ENCODE results near the gene BEND4. TPM values are rescaled to one million over a fixed set of nuclear protein-coding genes. Genes with fewer than 3 reads are reported as not detected.

The BEND4 gene
- total and polyA plus RNA-seq, 5 donors from 2014 or later = 0.11 to 0.56 (median 0.30) TPM; not detected in 2

GRCh38 chr4:42133006-42133405, 19.4 kb downstream of the BEND4 start:
- peaks cover 0 to 4% (median 0%) of the 10 kb centered on the region in 7 donors for H3K9me3 Mint-ChIP-seq
- no peak overlapping the region for H3K4me3 ChIP-seq (ENCODE audit: low read depth, low read length)
- no peak overlapping the region for H3K27ac ChIP-seq (ENCODE audit: insufficient read depth, low read length, poor library complexity, severe bottlenecking)
- H3K27me3 ChIP-seq (ENCODE audit: control insufficient read depth, insufficient read depth, low read length) = no peaks in the 10 kb centered on the region
- H3K4me1 ChIP-seq (ENCODE audit: control insufficient read depth, insufficient read depth, low read length, poor library complexity, severe bottlenecking) = no peaks in the 10 kb centered on the region
- H3K36me3 Mint-ChIP-seq = no peaks in the 10 kb centered on the region
- no peak for DNase-seq
- ATAC-seq (ENCODE audit: low read depth in 2 of 2) = no peak
- no peaks in the 10 kb centered on the region for H3K36me3 ChIP-seq (ENCODE audit: control insufficient read depth, insufficient read depth, low read length)
- peaks cover 2% of the 10 kb centered on the region for H3K27me3 Mint-ChIP-seq
- no peak overlapping the region for H3K27ac Mint-ChIP-seq
- no peak overlapping the region for H3K4me3 Mint-ChIP-seq
- no peaks in the 10 kb centered on the region for H3K9me3 ChIP-seq (ENCODE audit: control insufficient read depth in 2 of 2, low read length in 2 of 2)
- H3K4me1 Mint-ChIP-seq = no peaks in the 10 kb centered on the region

GRCh38 chr4:42132099-42132498, 20.4 kb downstream of the BEND4 start:
- no peaks in the 10 kb centered on the region for H3K4me1 Mint-ChIP-seq
- no peak overlapping the region for H3K27ac Mint-ChIP-seq
- Histone ChIP-seq H3K36me3 (ENCODE audit: control insufficient read depth, insufficient read depth, low read length) (no peaks in the 10 kb centered on the region), H3K4me3 (ENCODE audit: low read depth, low read length) (no peak overlapping the region), H3K9me3 (ENCODE audit: control insufficient read depth in 2 of 2, low read length in 2 of 2) (no peaks in the 10 kb centered on the region), H3K27ac (ENCODE audit: insufficient read depth, low read length, poor library complexity, severe bottlenecking) (no peak overlapping the region), H3K4me1 (ENCODE audit: control insufficient read depth, insufficient read depth, low read length, poor library complexity, severe bottlenecking) (no peaks in the 10 kb centered on the region), H3K27me3 (ENCODE audit: control insufficient read depth, insufficient read depth, low read length) (no peaks in the 10 kb centered on the region)
- no peaks in the 10 kb centered on the region for H3K36me3 Mint-ChIP-seq
- H3K9me3 Mint-ChIP-seq = peaks cover 0 to 4% (median 0%) of the 10 kb centered on the region in 7 donors
- no peak overlapping the region for H3K4me3 Mint-ChIP-seq
- ATAC-seq (ENCODE audit: low read depth in 2 of 2) = no peak
- DNase-seq = no peak
- H3K27me3 Mint-ChIP-seq = no peaks in the 10 kb centered on the region

- no peak overlapping the region for H3K27ac ChIP-seq (ENCODE audit: insufficient read depth, low read length, poor library complexity, severe bottlenecking)
- Mint-ChIP-seq H3K9me3 (peaks cover 0 to 5% (median 0%) of the 10 kb centered on the region in 7 donors), H3K4me3 (peak overlapping the region in 1 of 4 donors; percentile 33), H3K27me3 (peaks cover 5% of the 10 kb centered on the region), H3K27ac (no peak overlapping the region), H3K36me3 (no peaks in the 10 kb centered on the region), H3K4me1 (peaks cover 0 to 8% (median 3%) of the 10 kb centered on the region in 4 donors)
- no peak for ATAC-seq (ENCODE audit: low read depth in 2 of 2)
- H3K36me3 ChIP-seq (ENCODE audit: control insufficient read depth, insufficient read depth, low read length) = no peaks in the 10 kb centered on the region
- DNase-seq = no peak
- no peaks in the 10 kb centered on the region for H3K9me3 ChIP-seq (ENCODE audit: control insufficient read depth in 2 of 2, low read length in 2 of 2)
- H3K27me3 ChIP-seq (ENCODE audit: control insufficient read depth, insufficient read depth, low read length) = no peaks in the 10 kb centered on the region
- H3K4me3 ChIP-seq (ENCODE audit: low read depth, low read length) = no peak overlapping the region
- H3K4me1 ChIP-seq (ENCODE audit: control insufficient read depth, insufficient read depth, low read length, poor library complexity, severe bottlenecking) = no peaks in the 10 kb centered on the region
Measured at GRCh38 chr4:42123071-42123644, 29.3 kb downstream of the BEND4 start.

- Histone ChIP-seq H3K4me1 (ENCODE audit: control insufficient read depth, insufficient read depth, low read length, poor library complexity, severe bottlenecking) (no peaks in the 10 kb centered on the region), H3K4me3 (ENCODE audit: low read depth, low read length) (no peak overlapping the region), H3K27ac (ENCODE audit: insufficient read depth, low read length, poor library complexity, severe bottlenecking) (no peak overlapping the region), H3K27me3 (ENCODE audit: control insufficient read depth, insufficient read depth, low read length) (no peaks in the 10 kb centered on the region), H3K9me3 (ENCODE audit: control insufficient read depth in 2 of 2, low read length in 2 of 2) (no peaks in the 10 kb centered on the region), H3K36me3 (ENCODE audit: control insufficient read depth, insufficient read depth, low read length) (no peaks in the 10 kb centered on the region)
- H3K4me1 Mint-ChIP-seq = peaks cover 0 to 8% (median 3%) of the 10 kb centered on the region in 4 donors
- DNase-seq = no peak
- no peaks in the 10 kb centered on the region for H3K36me3 Mint-ChIP-seq
- H3K9me3 Mint-ChIP-seq = peaks cover 0 to 5% (median 0%) of the 10 kb centered on the region in 7 donors
- ATAC-seq (ENCODE audit: low read depth in 2 of 2) = no peak
- peaks cover 5% of the 10 kb centered on the region for H3K27me3 Mint-ChIP-seq
- no peak overlapping the region for H3K4me3 Mint-ChIP-seq
- H3K27ac Mint-ChIP-seq = no peak overlapping the region
Measured at GRCh38 chr4:42122237-42122636, 30.2 kb downstream of the BEND4 start.

- peaks cover 0 to 5% (median 0%) of the 10 kb centered on the region in 7 donors for H3K9me3 Mint-ChIP-seq
- peaks cover 5% of the 10 kb centered on the region for H3K27me3 Mint-ChIP-seq
- ATAC-seq (ENCODE audit: low read depth in 2 of 2) (no peak), DNase-seq (no peak)
- Histone ChIP-seq H3K27ac (ENCODE audit: insufficient read depth, low read length, poor library complexity, severe bottlenecking) (no peak overlapping the region), H3K9me3 (ENCODE audit: control insufficient read depth in 2 of 2, low read length in 2 of 2) (no peaks in the 10 kb centered on the region), H3K4me3 (ENCODE audit: low read depth, low read length) (no peak overlapping the region), H3K36me3 (ENCODE audit: control insufficient read depth, insufficient read depth, low read length) (no peaks in the 10 kb centered on the region), H3K27me3 (ENCODE audit: control insufficient read depth, insufficient read depth, low read length) (no peaks in the 10 kb centered on the region), H3K4me1 (ENCODE audit: control insufficient read depth, insufficient read depth, low read length, poor library complexity, severe bottlenecking) (no peaks in the 10 kb centered on the region)
- H3K4me1 Mint-ChIP-seq = no peaks in the 10 kb centered on the region
- no peak overlapping the region for H3K4me3 Mint-ChIP-seq
- no peak overlapping the region for H3K27ac Mint-ChIP-seq
- no peaks in the 10 kb centered on the region for H3K36me3 Mint-ChIP-seq
Measured at GRCh38 chr4:42119886-42120285, 32.6 kb downstream of the BEND4 start.

- H3K36me3 ChIP-seq (ENCODE audit: control insufficient read depth, insufficient read depth, low read length) = no peaks in the 10 kb centered on the region
- Mint-ChIP-seq H3K27ac (no peak overlapping the region), H3K4me3 (no peak overlapping the region), H3K27me3 (peaks cover 12% of the 10 kb centered on the region), H3K9me3 (peaks cover 0 to 2% (median 0%) of the 10 kb centered on the region in 7 donors), H3K4me1 (no peaks in the 10 kb centered on the region), H3K36me3 (no peaks in the 10 kb centered on the region)
- ATAC-seq (ENCODE audit: low read depth in 2 of 2) = no peak
- no peaks in the 10 kb centered on the region for H3K4me1 ChIP-seq (ENCODE audit: control insufficient read depth, insufficient read depth, low read length, poor library complexity, severe bottlenecking)
- no peaks in the 10 kb centered on the region for H3K9me3 ChIP-seq (ENCODE audit: control insufficient read depth in 2 of 2, low read length in 2 of 2)
- H3K27ac ChIP-seq (ENCODE audit: insufficient read depth, low read length, poor library complexity, severe bottlenecking) = no peak overlapping the region
- H3K4me3 ChIP-seq (ENCODE audit: low read depth, low read length) = no peak overlapping the region
- H3K27me3 ChIP-seq (ENCODE audit: control insufficient read depth, insufficient read depth, low read length) = peaks cover 5% of the 10 kb centered on the region
- DNase-seq = no peak
Measured at GRCh38 chr4:42112846-42113245, 39.6 kb downstream of the BEND4 start.

GRCh38 chr4:42104521-42104920, 47.9 kb downstream of the BEND4 start:
- Histone ChIP-seq H3K9me3 (ENCODE audit: control insufficient read depth in 2 of 2, low read length in 2 of 2) (no peaks in the 10 kb centered on the region), H3K27ac (ENCODE audit: insufficient read depth, low read length, poor library complexity, severe bottlenecking) (no peak overlapping the region), H3K36me3 (ENCODE audit: control insufficient read depth, insufficient read depth, low read length) (no peaks in the 10 kb centered on the region), H3K4me1 (ENCODE audit: control insufficient read depth, insufficient read depth, low read length, poor library complexity, severe bottlenecking) (no peaks in the 10 kb centered on the region), H3K4me3 (ENCODE audit: low read depth, low read length) (no peak overlapping the region), H3K27me3 (ENCODE audit: control insufficient read depth, insufficient read depth, low read length) (no peaks in the 10 kb centered on the region)
- peaks cover 0 to 5% (median 4%) of the 10 kb centered on the region in 7 donors for H3K9me3 Mint-ChIP-seq
- ATAC-seq (ENCODE audit: low read depth in 2 of 2) (no peak), DNase-seq (no peak)
- peaks cover 4% of the 10 kb centered on the region for H3K27me3 Mint-ChIP-seq
- no peak overlapping the region for H3K27ac Mint-ChIP-seq
- H3K4me1 Mint-ChIP-seq = no peaks in the 10 kb centered on the region
- H3K36me3 Mint-ChIP-seq = no peaks in the 10 kb centered on the region
- no peak overlapping the region for H3K4me3 Mint-ChIP-seq

- no peak overlapping the region for H3K27ac ChIP-seq (ENCODE audit: insufficient read depth, low read length, poor library complexity, severe bottlenecking)
- no peaks in the 10 kb centered on the region for H3K36me3 ChIP-seq (ENCODE audit: control insufficient read depth, insufficient read depth, low read length)
- peaks cover 8% of the 10 kb centered on the region for H3K27me3 Mint-ChIP-seq
- no peak overlapping the region for H3K4me3 ChIP-seq (ENCODE audit: low read depth, low read length)
- DNase-seq (no peak), ATAC-seq (ENCODE audit: low read depth in 2 of 2) (no peak)
- no peaks in the 10 kb centered on the region for H3K9me3 ChIP-seq (ENCODE audit: control insufficient read depth in 2 of 2, low read length in 2 of 2)
- H3K36me3 Mint-ChIP-seq = no peaks in the 10 kb centered on the region
- no peaks in the 10 kb centered on the region for H3K4me1 Mint-ChIP-seq
- no peak overlapping the region for H3K27ac Mint-ChIP-seq
- H3K4me1 ChIP-seq (ENCODE audit: control insufficient read depth, insufficient read depth, low read length, poor library complexity, severe bottlenecking) = no peaks in the 10 kb centered on the region
- peaks cover 0 to 5% (median 4%) of the 10 kb centered on the region in 7 donors for H3K9me3 Mint-ChIP-seq
- H3K27me3 ChIP-seq (ENCODE audit: control insufficient read depth, insufficient read depth, low read length) = no peaks in the 10 kb centered on the region
- no peak overlapping the region for H3K4me3 Mint-ChIP-seq
Measured at GRCh38 chr4:42101446-42101975, 50.9 kb downstream of the BEND4 start.

All from CD4-positive, CD25-positive, alpha-beta regulatory T cell (primary cell).